Epithelial cell of esophagus (primary cell): ENCODE measurements around the gene PNPLA5.

Experiments
- DNase-seq: peaks from one replicate; pipeline ENCODE4 v3.0.0; 2010; ENCODE audit warnings: low read depth
- H3K4me3 ChIP-seq: 2 replicates; pipeline ENCODE4 v1.5.1; 2011; ENCODE audit warnings: mild to moderate bottlenecking, low read length, control low read depth
- CTCF ChIP-seq: IDR thresholded peaks from 2 replicates; pipeline ENCODE4 v1.5.1; 2011; ENCODE audit warnings: low read depth, mild to moderate bottlenecking, low read length, control low read depth, inconsistent platforms; ENCODE audit not compliant: insufficient read depth; ENCODE audit errors: missing control alignments

Gene PNPLA5

GRCh38 chr22:43845981-43846380, 45.8 kb downstream of the PNPLA5 start:
- no peak for TF ChIP-seq CTCF
- no peak for DNase-seq
- H3K4me3 ChIP-seq, result no peak overlapping the region

GRCh38 chr22:43844560-43845545, 47.0 kb downstream of the PNPLA5 start:
- H3K4me3 ChIP-seq, result no peak overlapping the region

GRCh38 chr22:43843783-43844530, 47.9 kb downstream of the PNPLA5 start:
- no peak for TF ChIP-seq CTCF
- no peak overlapping the region for H3K4me3 ChIP-seq
- DNase-seq, result no peak

More at GRCh38 chr22:43844560-43845545, 47.0 kb downstream of the PNPLA5 start:
- TF ChIP-seq CTCF, result no peak
- no peak for DNase-seq

GRCh38 chr22:43841742-43842141, 50.1 kb downstream of the PNPLA5 start:
- no peak overlapping the region for H3K4me3 ChIP-seq
- TF ChIP-seq CTCF, result no peak
- no peak for DNase-seq

- no peak for TF ChIP-seq CTCF
- DNase-seq, result no peak
- H3K4me3 ChIP-seq, result no peak overlapping the region
Measured at GRCh38 chr22:43840851-43841250, 51.0 kb downstream of the PNPLA5 start.

- DNase-seq, result no peak
- TF ChIP-seq CTCF, result no peak
- H3K4me3 ChIP-seq, result no peak overlapping the region
Measured at GRCh38 chr22:43840431-43840830, 51.4 kb downstream of the PNPLA5 start.
